Heart left ventricle (tissue), 13 donors: ENCODE measurements around the gene DCD.

Experiments used
- POLR2A ChIP-seq, 2 donors: fragments of 450-650 bp; IDR thresholded peaks; one replicate each; pipeline ENCODE4 v1.6.1; 2017; ENCODE audit warnings: antibody characterized with exemption in 2 of 2, mild to moderate bottlenecking in 2 of 2, moderate library complexity in 2 of 2
- TF ChIP-seq, protein P1 (sequence below), 12 donors: fragments of 200-600 bp; sonication (generic) in 4 of 12; IDR thresholded peaks; one replicate each; pipeline versions ENCODE4 v1.5.0 to v1.8.0; 2018 to 2022; ENCODE audit warnings: antibody characterized with exemption in 12 of 12, mild to moderate bottlenecking in 5 of 12
- donor health status: ischemic (EF 13 %, LVEDD 7.1; RV severe dilation, severe dysfunction).
- donor health status: DM: no; HTN: yes; CAD: no.
- donor health status: DM: no; HTN: no; CAD: no.
- donor health status: ischemic (EF 25% LVEDD 6.9; RV normal size, moderate dysfunction).
- donor health status: ischemic (EF 25% LVEDD 5.7; RV mildly dilated, moderate dysfunction).
- donor health status: ischemic (EF 35%, LVEDD 5.7; RV mildly dilated, moderate dysfunction).
- donor health status: nonischemic (EF 11% LVEDD 7.7; RV severe dilation, severe dysfunction).
- donor health status: DM: yes; HTN: yes; CAD: no.
- donor health status: PGD.
- donor health status: ischemic (EF 29% LVEDD 5.4; RV normal size, mild dysfunction).
- donor health status: nonischemic (EF 23%, LVEDD 6.1; RV moderate dilation, normal function).

DNA sequence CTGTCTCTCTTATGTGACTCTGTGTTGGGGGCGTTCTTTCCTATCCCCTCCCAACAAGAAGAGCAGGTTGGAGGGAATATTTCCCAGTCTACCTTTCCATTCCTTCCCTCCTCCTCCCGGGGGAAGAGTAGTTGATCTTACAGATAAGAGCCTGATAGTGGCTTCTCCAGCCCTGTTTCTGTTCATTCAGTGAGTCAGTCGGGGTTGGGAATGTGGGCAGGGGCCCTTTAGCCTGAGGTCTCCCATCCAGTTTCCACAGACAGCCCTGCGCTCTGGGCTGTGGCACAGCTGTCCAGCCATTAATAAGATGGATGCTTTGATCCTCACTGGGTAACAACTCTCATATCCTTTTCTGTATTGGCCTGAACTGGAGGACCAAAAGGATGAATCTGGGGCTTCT is 41.6 kb downstream of the DCD start:
- TF ChIP-seq, protein P1, sequence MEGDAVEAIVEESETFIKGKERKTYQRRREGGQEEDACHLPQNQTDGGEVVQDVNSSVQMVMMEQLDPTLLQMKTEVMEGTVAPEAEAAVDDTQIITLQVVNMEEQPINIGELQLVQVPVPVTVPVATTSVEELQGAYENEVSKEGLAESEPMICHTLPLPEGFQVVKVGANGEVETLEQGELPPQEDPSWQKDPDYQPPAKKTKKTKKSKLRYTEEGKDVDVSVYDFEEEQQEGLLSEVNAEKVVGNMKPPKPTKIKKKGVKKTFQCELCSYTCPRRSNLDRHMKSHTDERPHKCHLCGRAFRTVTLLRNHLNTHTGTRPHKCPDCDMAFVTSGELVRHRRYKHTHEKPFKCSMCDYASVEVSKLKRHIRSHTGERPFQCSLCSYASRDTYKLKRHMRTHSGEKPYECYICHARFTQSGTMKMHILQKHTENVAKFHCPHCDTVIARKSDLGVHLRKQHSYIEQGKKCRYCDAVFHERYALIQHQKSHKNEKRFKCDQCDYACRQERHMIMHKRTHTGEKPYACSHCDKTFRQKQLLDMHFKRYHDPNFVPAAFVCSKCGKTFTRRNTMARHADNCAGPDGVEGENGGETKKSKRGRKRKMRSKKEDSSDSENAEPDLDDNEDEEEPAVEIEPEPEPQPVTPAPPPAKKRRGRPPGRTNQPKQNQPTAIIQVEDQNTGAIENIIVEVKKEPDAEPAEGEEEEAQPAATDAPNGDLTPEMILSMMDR (IDR thresholded peaks at IDR 0.05), result no peak
- TF ChIP-seq POLR2A (IDR thresholded peaks at IDR 0.05), result no peak
